GM18517 (cell line): Measurements from ENCODE around the gene CXCL8.
"Not testable (repeated sequence)": the region's sequence is repeated elsewhere in the genome, so short reads cannot be mapped to it uniquely, and the experiment has no call there.

Source experiments
- ATAC-seq: cut with Tn5 transposase; IDR thresholded peaks from one replicate; pipeline ENCODE4 v1.9.1; 2021; ENCODE audit warnings: mild to moderate bottlenecking, moderate library complexity; ENCODE audit not compliant: unreplicated experiment

CXCL8 gene

GRCh38 chr4:73740353-73740778 is at the start of gene CXCL8:
TSS of gene CXCL8 (plus strand) at chr4:73740569. CDS start at chr4:73740659, 90 bp downstream.
- ATAC-seq, result no peak

DNA sequence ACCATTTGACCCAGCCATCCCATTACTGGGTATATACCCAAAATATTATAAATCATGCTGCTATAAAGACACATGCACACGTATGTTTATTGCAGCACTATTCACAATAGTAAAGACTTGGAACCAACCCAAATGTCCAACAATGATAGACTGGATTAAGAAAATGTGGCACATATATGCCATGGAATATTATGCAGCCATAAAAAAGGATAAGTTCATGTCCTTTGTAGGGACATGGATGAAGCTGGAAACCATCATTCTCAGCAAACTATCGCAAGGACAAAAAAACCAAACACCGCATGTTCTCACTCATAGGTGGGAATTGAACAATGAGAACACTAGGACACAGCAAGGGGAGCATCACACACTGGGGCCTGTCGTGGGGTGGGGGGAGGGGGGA is 49.2 kb upstream of the CXCL8 start:
- ATAC-seq, result not testable (repeated sequence)

GRCh38 chr4:73691759-73692158 is 48.6 kb upstream of the CXCL8 start:
- ATAC-seq, result no peak

GRCh38 chr4:73692254-73692653 is 48.1 kb upstream of the CXCL8 start:
- ATAC-seq, result no peak

GRCh38 chr4:73692701-73693100 is 47.7 kb upstream of the CXCL8 start:
- no peak for ATAC-seq

- ATAC-seq, result no peak
These were observed 46.6 kb upstream of the CXCL8 start for GRCh38 chr4:73693811-73694210.

- ATAC-seq, result no peak
These were observed 42.2 kb upstream of the CXCL8 start for GRCh38 chr4:73698217-73698616.

GRCh38 chr4:73701116-73701515 is 39.3 kb upstream of the CXCL8 start:
- ATAC-seq, result no peak

- no peak for ATAC-seq
These were observed 37.5 kb upstream of the CXCL8 start for GRCh38 chr4:73702796-73703287.

DNA sequence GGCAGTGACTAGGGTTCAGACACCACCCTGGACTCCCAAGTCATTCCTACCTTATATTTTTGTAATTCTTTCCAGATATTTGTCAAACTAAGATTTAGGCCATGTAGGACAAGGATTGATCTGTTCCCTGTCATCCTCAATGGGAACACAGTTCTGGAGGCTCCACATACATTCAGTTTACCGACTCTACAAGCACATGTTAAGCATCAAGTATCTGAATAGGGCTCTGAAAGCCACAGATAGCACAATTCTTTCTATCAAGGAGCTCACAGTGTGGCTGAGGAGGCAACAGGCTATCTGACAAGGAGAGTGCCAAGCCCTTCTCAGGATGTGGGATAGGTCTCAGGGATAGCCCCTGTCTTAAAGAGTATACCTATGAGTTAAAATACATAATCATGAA is 37.0 kb upstream of the CXCL8 start:
- ATAC-seq, result no peak

- no peak for ATAC-seq
These were observed 35.9 kb upstream of the CXCL8 start for GRCh38 chr4:73704314-73705055.

DNA sequence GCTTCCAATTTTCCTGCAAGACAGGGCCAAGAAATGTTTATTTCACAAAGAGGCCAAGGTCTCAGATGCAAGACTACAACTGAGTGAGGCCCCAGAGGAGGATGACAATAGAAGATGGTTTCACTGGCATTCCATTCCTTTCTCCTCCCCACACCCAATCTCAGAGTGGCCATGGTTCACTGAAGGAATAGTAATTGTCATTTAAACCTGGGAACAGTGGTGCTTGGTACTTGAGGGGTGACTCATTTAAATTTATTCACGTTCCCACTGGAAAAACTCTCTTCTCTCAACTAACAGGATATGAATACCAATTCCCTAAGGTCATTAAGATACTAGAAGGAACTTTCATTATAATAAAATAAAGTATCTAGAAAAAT is 35.3 kb upstream of the CXCL8 start:
- no peak for ATAC-seq

DNA sequence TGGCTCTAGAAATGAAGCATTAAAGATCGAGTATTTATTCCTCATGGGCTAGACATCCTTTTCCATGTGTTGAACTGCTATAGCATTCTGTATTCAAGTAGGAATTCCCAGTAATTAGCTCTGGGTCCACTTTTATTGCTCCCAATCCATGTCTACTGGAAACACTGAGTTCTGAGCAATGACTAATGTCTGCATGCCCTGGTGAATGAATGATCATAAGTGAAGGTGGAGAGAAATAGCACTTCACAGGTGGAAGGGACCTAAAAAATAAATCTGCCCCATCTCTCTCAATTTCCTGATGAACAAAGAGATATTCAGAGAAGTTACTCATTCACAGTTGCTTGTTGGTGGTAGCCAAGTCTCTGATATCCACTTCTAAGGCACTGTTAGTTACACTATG is 34.6 kb upstream of the CXCL8 start:
- no peak for ATAC-seq

- ATAC-seq, result no peak
These were observed 33.6 kb upstream of the CXCL8 start for GRCh38 chr4:73706811-73707210.

GRCh38 chr4:73707269-73707875 is 33.0 kb upstream of the CXCL8 start:
- no peak for ATAC-seq

- ATAC-seq, result no peak
These were observed 32.3 kb upstream of the CXCL8 start for GRCh38 chr4:73707918-73708577.

- ATAC-seq, result no peak
These were observed 30.8 kb upstream of the CXCL8 start for GRCh38 chr4:73709451-73710033.

DNA sequence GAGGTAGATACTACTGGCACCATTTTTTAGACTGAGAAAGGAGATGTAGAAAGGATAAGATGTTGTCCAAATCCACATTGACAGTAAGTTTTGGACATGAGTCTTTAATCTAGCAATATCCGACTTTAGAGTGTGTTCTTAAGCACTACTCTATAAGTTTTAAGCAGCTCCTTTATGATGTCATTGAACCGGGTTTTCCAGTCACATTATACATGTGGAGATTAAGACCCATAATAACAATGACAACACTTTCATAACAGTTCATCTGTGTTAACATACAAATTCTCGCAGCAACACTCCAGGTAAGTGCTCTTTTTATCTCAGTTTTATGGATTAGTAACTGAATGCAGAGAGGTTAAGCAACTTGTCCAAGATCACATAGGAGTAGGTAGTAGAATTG is 30.3 kb upstream of the CXCL8 start:
- no peak for ATAC-seq

DNA sequence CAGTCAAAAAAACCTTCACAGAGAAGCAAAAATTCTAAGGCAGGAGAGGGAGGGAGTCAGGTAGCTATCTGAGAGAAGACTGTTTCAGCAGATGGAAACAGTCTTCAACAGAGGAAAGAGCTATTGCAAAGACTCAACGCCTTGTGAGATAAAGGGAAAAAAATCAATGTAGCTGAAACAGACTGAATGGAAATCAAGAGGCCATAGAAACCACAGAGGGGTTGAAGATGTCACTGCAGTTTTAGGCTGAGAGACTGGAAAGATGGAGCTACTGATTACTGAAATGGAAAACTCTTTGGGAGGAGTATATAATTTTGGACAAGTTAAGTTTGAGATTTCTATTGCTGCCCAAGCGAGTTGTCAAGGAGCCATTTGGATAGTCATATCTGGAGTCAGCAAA is 28.4 kb upstream of the CXCL8 start:
- no peak for ATAC-seq

DNA sequence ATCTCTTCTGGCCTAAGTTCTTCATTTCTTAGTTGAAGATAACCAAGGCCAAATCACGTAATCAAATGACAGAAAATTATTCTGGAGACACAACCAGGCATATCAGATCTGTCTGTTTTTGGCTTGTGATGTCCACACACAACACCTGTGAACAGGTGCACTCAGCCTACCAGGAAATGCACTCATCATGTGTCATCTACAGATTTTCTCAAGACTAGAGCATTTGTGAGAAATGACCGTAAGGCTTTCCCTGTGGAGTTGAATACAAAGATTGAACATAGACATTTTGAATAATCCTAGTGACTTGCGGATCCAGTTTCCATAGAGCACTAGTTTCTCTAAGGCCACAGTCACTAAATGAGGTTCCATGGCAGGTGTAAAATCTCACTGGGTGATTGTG is 26.7 kb upstream of the CXCL8 start:
- ATAC-seq, result no peak

- ATAC-seq, result no peak
These were observed 25.7 kb upstream of the CXCL8 start for GRCh38 chr4:73714647-73715046.

DNA sequence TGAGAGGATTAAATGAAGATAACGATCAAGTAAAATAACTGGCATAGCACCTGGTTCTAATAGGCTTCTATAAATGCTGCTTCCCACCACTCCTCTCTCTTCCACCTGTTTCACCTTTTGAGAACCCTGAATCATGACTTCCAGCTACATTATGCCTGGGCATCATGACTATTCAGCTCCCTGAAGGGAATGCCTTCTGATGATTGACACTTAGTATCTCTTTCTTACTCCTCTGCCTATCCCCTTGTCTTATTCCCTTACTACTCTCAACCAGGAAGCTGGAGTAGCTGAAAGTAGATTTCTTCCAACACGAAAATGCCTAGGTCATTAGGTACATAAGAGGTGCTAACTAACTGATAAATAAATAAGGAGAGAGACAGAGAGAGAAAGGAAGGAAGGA is 24.7 kb upstream of the CXCL8 start:
- no peak for ATAC-seq
